GM19099 (cell line): ENCODE results near the gene GLT8D1.

Experiments
- POLR2A ChIP-seq: IDR thresholded peaks from 3 replicates; pipeline ENCODE4 v1.6.1; 2011; ENCODE audit warnings: low read depth; ENCODE audit not compliant: insufficient read length; ENCODE audit errors: extremely low read depth

GLT8D1 gene

DNA sequence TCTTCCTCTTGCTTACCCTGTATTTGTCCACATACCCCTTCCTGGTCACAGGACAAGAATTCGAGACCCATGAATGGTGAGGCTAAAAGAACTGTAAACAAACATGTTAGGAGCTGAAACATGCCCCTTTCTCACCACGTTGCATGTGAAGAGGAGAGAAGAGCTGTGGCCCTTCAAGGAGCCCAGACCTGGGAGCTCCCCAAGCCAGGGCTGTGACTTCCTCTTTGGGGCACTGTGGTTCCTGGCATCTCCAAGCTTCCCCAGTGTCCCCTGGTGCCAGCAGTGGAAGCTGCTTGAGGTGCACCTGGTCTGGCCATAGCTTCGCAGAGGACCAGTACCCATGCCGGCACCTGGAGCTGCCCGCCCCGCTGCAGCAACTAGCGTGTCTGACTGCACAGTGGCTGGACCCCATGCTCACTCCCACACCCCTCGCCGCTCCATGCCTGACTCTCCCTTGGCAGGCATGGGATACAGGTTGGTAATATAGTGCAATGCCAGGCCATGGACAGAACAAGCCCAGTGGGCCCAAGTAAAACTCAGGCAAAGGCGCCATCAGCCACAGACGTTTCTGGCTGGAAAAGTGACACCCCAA, 10.2 kb upstream of the GLT8D1 start:
- no peak for TF ChIP-seq POLR2A

DNA sequence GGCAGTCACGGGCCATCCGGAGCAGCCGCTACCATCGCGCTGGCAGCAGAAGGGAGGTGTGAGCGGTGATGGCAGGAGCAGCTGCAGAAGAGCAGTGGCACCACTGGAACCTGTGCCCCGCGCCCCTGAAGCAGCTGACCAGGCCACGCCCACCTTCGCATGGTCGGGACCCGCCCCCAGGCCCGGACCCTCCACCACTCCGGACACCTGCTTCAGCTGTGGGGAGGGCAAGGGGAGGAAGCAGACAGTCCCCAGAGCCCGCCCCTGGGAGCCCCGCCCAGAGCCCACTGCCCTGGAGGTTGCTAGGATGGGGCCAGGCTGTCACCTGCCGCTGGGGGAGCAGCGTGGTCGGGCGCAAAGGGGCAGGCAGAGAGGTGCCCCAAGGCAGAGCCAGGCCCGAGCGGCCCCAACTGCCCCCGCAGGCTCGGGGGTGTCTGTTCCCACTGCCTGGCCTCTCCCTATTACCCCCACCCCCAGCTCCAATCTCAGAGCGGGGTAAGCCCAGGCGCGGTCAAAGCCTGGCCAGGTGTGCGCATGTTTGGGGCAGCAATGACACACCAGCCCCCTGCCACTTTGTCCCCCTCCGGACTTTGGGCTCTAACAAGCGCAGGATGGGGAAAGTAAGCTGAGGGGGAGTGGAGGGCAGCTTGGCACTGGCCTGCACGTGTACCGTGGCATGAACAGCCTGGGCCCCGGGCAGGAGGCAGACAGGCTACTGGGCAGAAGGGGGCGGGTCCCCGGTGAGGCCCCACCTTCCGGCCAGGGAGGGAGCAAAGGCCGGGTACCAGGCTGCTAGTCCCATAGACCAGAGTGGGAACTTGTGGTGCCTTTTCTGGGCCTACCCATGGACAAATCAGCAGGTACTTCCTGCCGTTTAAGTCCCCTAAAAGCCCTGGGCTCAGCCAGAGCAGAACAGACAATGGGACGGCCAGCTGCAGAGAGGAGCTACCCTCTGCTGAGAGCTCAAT, 9.0 kb upstream of the GLT8D1 start:
- no peak for TF ChIP-seq POLR2A

DNA sequence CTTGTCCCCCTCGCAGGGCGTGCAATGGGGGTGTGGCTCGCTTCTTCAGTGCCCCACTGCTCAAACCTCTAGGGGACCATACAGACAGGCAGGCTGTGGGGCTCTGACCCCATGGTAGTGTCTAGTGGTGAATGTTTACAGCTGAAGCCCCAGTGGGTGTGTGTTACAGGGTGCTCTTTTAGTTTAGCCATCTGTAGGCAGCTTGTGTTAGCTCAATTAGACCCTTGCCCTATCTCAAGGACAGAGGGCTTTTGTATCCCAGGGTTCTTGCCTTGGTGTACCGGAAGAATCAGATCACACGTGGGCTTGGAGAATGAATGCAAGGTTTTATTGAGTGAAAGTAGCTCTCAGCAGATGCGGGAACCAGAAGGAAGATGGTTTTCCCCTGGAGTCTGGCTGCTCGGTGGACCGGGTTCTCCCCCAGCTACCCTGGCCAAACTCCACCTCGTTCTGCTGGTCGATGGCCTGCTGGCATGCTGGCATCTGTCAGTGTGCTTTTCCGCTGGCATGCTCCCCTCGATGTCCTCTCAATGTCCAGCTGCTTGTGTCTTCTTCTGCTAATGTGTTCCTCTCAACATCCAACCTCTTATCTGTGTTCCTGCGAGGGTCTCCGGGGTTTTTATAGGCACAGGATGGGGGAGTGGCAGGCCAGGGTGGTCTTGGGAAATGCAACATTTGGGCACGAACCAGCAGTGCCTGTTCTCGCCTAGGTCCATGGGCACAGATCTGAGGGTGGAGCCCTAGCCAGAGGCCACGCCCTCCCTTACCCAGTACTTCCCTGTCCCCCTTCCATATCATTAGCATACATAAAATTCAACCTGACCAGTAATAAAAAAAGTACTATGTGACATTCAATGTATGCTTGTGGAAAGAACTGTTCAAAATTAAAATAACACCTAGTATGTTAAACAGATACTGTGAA, 7.0 kb upstream of the GLT8D1 start:
- no peak for TF ChIP-seq POLR2A

DNA sequence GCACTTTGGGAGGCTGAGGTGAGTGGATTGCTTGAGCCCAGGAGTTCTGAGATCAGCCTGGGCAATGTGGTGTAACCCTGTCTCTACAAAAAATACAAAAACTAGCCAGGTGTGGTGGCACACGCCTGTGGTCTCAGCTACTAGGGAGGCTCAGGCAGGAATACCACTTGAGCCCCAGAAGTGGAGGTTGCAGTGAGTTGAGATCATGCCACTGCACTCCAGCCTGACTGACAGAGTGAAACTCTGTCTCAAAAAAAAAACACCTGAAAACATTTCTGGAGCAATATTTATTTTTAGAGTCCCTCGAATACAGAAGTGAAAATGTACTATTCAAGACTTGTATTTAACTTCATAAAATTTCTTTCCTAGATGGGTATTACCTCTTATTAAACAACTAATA, 4.9 kb upstream of the GLT8D1 start:
- no peak for TF ChIP-seq POLR2A

DNA sequence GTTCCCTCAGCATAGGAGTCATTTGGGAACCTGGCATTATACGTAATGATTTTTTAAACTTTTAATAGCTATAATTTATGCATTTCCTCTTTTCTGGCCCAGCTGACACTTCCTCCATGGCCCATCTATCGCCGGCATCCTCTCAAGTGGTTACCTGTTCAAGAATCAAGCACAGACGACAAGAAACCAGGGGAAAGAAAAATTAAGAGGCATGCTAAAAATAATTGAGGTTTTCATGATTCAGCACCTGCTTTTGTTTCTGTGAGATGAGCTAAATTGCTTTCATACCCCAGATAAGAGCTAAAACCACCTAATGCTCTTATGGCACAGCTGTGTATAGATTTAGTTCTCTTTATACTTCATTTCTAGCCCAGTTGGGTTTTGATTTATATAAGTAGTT, 2.0 kb upstream of the GLT8D1 start:
- TF ChIP-seq POLR2A = no peak

DNA sequence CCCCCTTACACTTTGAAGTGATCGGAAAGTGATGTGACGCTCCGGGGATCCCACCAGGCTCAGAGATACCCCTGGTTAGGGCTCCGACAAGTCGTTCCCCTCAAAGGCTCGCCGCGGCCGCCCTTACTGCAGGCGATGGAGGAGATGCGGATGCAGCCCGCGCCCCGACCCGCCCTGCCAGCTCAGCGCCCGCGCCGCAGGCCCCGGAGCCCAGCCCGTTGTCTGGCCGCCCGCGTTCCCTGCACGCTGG, 228 bp downstream of the GLT8D1 start:
- TF ChIP-seq POLR2A = no peak

DNA sequence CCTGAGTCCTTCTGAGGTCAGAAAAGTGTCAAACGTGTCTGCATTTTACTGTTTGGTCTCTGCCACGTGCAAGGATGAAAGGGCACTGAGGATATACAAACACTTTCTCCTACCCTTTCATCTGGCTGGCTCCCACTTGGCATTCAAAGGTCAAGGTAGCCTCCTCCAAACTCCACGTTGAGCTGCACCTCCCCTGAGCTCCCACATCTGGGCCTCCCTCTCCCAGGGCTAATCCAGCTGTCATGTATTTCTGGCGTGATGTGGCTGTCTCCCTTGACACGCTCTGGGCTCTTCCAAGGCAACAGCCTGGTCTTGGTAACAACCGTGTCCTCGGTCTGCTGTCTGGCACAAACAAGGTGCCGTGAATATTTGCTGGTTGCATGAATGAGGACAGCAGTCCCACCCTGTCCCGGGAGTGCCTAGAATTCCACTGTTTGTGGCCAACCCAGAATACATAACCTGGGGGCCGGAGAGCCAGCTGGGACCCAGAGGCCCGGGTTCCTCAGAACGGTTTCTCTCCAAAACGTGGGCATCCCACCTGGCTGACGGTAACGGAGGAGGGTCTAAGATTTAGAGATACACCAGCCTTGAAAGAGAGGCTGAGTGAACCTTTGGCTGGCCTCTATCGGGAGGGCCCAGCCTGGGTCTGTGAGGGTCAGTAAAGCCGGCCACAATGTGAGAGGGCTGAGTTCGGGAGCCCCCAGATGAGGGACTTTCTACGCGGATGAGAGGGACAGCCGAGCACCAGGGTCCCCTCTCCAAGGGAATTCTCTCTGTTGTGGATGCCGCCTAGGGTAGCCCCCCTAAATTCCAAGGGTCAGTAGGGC, 767 bp downstream of the GLT8D1 start:
- no peak for TF ChIP-seq POLR2A

DNA sequence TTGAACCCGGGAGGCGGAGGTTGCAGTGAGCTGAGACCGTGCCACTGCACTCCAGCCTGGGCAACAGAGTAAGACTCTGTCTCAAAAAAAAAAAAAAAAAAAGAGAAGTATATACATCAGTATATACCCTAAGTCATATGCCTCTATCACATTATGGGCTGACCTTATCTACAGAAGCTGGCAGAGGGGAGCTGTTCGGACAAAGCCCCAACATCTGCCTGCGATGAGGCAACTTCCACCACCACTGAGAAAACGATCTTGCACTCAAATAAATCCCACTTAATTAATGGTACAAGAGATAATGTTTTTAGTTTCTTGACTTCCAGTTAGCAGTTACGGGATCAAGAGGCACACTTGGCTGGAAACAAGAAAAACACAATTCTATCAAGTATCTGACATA, 2.2 kb downstream of the GLT8D1 start:
- no peak for TF ChIP-seq POLR2A

DNA sequence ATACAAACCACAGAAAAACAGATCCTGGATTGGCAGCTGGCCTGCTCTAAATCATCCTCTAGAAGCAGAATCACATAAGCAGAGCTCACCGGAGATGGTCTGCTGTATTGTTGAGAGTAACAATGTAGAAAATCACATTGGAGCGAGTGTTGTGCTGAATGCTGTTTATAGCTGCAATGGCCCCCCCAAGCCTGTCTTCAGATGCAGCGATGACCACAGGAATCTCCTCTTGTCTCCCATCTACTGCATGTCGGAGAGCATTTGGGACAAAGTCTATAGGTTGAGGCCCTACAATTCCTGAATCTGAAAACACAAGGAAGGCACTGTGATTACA, 8.0 kb downstream of the GLT8D1 start:
- peak; percentile 12 for TF ChIP-seq POLR2A

DNA sequence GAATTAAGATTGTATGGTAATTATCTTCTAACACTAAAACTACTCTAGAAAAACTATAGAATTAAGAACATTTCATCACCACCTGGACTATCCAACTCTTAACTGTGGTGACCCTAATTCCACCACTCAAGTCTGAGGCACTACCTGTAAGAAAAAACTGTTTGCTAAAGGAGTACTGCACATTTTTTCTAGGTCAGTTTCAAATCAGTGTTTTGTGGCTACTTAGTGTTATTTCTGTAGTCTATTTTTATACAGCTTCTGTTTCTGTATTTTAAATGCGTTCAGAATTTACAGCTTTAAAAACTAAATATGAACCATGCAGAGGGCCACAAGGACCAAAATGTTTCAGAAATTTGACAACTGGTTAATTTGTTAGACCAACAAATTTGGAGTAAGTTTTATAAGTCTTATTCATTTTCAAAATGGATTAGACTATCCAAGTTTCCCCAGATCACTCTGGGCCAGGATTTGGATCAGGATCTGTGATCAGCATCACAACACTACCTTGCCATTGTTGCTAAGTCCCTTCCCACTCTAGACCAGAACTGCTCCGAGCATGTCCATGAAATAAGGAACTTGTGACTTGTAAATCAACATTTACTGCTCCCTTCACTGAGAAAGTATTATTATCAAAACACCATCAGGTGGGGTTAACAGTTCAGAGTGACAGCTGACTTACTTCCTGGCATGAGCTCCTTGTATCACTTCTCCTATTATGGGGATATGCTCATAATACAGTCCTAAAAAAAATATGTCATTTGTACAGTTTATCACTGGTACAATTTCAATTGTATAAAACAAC, 8.6 kb downstream of the GLT8D1 start:
- TF ChIP-seq POLR2A = no peak

DNA sequence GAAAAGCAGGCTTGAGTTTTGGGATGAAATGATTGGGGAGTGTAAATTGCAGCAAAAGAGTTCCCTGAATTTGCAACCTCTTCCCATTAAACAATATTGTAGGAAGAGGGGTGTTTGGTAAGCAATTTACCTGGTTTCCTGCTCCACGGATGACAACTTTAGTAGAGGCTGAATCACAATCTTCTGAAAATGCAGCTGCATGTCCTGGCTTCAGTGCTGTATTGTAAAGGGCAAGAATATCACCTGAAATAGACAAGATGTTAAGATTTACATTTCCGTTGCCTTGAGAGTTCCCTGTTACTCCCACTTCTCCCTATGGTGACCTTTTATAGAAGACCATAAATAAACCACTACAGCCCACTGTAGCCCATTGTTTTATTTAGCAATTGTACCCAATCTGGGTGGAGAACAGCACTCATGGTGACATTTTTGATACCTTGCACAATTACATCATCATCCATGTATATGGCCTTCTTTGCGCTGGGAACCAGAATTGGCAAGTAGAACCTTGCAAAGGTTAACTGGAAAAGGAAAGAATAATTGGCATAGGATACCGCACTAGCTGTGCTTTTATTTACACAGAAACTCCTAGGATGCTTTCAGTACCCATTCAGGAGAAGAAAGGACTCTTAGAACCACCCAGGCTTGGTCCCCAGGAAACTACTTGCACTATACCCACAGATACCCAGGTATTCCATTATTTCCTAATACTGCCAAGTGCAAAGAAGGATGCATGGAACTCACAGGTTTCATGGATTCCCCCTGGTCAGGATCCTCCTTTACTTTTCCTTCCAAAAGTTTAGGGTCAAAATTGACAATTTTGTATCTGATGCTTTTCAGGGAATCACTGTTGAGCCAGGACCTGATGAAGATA, 9.6 kb downstream of the GLT8D1 start:
- TF ChIP-seq POLR2A = no peak

DNA sequence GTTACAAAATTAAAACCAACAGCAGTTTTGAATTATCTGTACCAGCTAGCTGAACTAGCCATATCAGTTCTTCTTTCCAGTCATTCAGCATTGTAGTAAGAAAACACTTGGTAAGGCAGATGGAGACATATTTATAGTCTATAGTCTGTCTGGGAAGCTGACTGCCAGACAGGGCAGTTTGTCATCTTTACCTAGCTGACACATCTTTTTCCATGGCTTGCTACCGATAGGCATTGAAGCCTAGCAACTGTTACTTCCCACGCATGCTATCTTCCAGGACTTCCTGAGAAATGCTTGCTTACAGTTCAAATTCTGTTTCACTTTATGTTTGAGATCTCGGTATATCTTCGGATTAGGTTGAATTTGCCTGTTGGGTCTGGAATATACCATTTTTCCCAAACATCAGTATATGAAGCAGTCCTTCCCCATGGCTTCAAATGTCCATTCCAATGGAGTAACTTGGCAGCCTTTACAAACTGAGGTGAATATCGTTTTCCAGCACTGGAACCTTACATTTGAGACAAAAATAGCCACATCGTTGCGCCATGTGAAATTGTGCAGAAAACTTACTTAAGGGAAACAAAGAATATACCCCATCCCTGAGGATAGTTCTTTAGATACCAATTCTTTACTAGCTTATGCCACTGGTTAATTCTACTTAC, 10.9 kb downstream of the GLT8D1 start:
- no peak for TF ChIP-seq POLR2A

DNA sequence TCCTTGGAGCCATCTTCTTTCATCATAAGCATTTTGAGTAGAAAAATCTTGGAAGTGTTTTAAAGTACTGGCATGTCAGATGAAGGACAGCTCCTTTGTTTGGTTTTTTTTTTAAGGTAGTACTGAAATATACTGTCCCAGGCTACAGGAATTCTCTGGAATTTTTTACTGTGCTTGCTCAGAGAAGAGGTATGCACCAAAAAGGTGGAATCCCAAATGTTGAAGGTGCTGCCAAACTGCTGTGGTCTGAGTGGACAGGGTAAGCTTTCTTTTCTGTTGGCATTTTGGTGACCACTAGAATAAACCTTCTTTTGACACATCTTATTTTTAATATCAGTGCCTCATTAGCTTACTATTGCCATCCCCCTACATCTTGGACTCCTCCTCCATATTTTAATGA, 12.5 kb downstream of the GLT8D1 start:
- no peak for TF ChIP-seq POLR2A

DNA sequence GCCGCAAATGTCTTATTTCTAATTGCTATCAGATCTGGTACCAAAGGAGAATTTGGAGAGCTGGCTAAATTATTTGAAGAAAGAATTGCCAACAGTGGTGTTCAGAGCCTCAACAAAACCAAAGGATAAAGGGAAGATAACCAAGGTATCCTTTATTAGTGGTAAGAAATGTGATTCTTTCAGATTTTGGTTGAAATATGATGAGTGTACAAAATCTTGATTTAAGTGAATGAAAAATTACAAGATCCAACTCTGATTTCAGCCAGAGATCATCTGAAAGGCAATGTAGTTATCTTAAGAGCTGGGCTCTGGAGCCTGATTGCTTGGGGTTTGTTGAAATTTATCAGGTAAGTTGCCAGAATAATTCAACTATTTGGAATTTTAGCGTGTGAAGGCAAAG, 15.0 kb downstream of the GLT8D1 start:
- TF ChIP-seq POLR2A = no peak
